CD1c-positive myeloid dendritic cell (primary cell): Measurements from ENCODE around the gene SKAP1.
"Not testable (repeated sequence)": the region's sequence is repeated elsewhere in the genome, so short reads cannot be mapped to it uniquely, and the experiment has no call there.

ENCODE experiments used
- DNase-seq: peaks from one replicate; pipeline ENCODE4 v3.0.0-alpha.2; 2016; ENCODE audit errors: extremely low spot score

The SKAP1 gene

GRCh38 chr17:48285614-48286013 lies 144.4 kb downstream of the SKAP1 start:
- no peak for DNase-seq

- no peak for DNase-seq
Measured at GRCh38 chr17:48283907-48284306, 146.1 kb downstream of the SKAP1 start.

GRCh38 chr17:48283411-48283810 lies 146.6 kb downstream of the SKAP1 start:
- no peak for DNase-seq

GRCh38 chr17:48282303-48282702 lies 147.7 kb downstream of the SKAP1 start:
- DNase-seq: no peak

GRCh38 chr17:48278760-48279491 lies 151.1 kb downstream of the SKAP1 start:
- no peak for DNase-seq

- no peak for DNase-seq
Measured at GRCh38 chr17:48276776-48277175, 153.2 kb downstream of the SKAP1 start.

- DNase-seq: no peak
Measured at GRCh38 chr17:48270899-48271298, 159.1 kb downstream of the SKAP1 start.

GRCh38 chr17:48269209-48269608 lies 160.8 kb downstream of the SKAP1 start:
- DNase-seq: no peak

GRCh38 chr17:48263731-48264035 lies 166.3 kb downstream of the SKAP1 start:
- no peak for DNase-seq

- DNase-seq: peak; percentile 21
Measured at GRCh38 chr17:48262982-48263730, 166.9 kb downstream of the SKAP1 start.

- peak; percentile 16 for DNase-seq
Measured at GRCh38 chr17:48261297-48261880, 168.6 kb downstream of the SKAP1 start.

GRCh38 chr17:48259694-48260291 lies 170.2 kb downstream of the SKAP1 start:
- DNase-seq: no peak

GRCh38 chr17:48258331-48258730 lies 171.7 kb downstream of the SKAP1 start:
- DNase-seq: no peak

GRCh38 chr17:48255759-48256158 lies 174.3 kb downstream of the SKAP1 start:
- DNase-seq: no peak

- no peak for DNase-seq
Measured at GRCh38 chr17:48254896-48255295, 175.1 kb downstream of the SKAP1 start.

- DNase-seq: no peak
Measured at GRCh38 chr17:48253975-48254374, 176.0 kb downstream of the SKAP1 start.

GRCh38 chr17:48251950-48252349 lies 178.1 kb downstream of the SKAP1 start:
- no peak for DNase-seq

- DNase-seq: no peak
Measured at GRCh38 chr17:48250949-48251348, 179.1 kb downstream of the SKAP1 start.

- DNase-seq: not testable (repeated sequence)
Measured at GRCh38 chr17:48250059-48250458, 180.0 kb downstream of the SKAP1 start.

GRCh38 chr17:48247603-48248002 lies 182.4 kb downstream of the SKAP1 start:
- no peak for DNase-seq

GRCh38 chr17:48247038-48247437 lies 183.0 kb downstream of the SKAP1 start:
- DNase-seq: no peak

GRCh38 chr17:48246612-48247011 lies 183.4 kb downstream of the SKAP1 start:
- DNase-seq: no peak
